SK-N-MC (cell line): Measurements from ENCODE around the gene MYRFL.

Experiments used
- EZH2 ChIP-seq: fragments of 200-600 bp; sonication (generic); IDR thresholded peaks from one replicate; pipeline ENCODE4 v1.6.1; 2017; ENCODE audit warnings: antibody characterized with exemption
- FOXP2 ChIP-seq: optimal IDR thresholded peaks from 2 replicates; pipeline ENCODE3; 2011; ENCODE audit warnings: mild to moderate bottlenecking, moderate library complexity; ENCODE audit not compliant: insufficient read depth; ENCODE audit errors: extremely low read length, control extremely low read depth
- POLR2AphosphoS5 ChIP-seq: IDR thresholded peaks from 2 replicates; pipeline ENCODE4 v1.6.1; 2012; ENCODE audit warnings: mild to moderate bottlenecking, low read depth, low read length, borderline replicate concordance

DNA sequence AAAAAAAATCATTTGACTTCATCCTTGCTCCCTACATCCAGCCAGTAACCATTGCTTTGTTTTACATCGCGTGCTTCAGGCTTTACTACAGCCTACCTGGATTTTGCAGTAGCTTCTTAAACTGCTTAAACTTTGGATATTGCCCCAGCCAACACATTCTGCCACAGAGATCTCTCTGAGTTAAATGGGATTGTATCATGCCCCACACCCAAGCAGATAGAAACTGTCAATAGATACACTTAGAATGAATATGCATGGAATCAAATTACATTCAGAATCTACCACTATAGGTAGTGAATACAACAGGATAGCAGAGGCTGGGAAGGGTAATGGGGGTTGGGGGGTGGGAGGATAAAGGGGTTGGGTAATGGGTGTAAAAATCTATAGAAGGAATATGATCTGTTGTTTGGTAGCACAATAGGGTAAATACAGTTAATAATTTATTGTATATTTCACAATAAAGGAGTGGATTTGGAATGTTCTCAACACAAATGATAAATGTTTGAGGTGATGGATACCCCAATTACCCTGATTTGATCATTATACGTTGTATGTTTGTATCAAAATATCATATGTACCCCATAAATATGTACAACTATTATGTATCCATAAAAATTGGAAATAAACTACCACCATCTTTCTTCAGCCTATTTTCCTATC is 2.7 kb upstream of the MYRFL start:
- TF ChIP-seq EZH2 (no peak), POLR2AphosphoS5 (no peak), FOXP2 (no peak)
